ENCODE measurements around the gene ETV2. TPM values are rescaled to one million over a fixed set of nuclear protein-coding genes. Genes with fewer than 3 reads are reported as not detected.
A peak's percentile ranks its signal among the peaks of the same experiment; 100 is the strongest.
"Not testable (repeated sequence)": the region's sequence is repeated elsewhere in the genome, so short reads cannot be mapped to it uniquely, and the experiment has no call there.

ETV2 gene
- total RNA-seq, 1 donor from 2014 or later = 0.33 TPM

GRCh38 chr19:35648017-35648961 is 6.7 kb downstream of the ETV2 start, which contains the start of gene COX6B1:
Gene COX6B1 (plus strand): TSS chr19:35648323. CDS start chr19:35651244, 2,921 bp downstream.
- H3K4me1 ChIP-seq = peaks cover 67% of the 10 kb centered on the region
- no peaks in the 10 kb centered on the region for H3K27me3 ChIP-seq (ENCODE audit: low read depth)
- intact Hi-C loops (cut with micrococcal nuclease) = no loop called here
- no peak for TF ChIP-seq CTCF (IDR thresholded peaks at IDR 0.05; ENCODE audit: borderline replicate concordance)
- H3K4me3 ChIP-seq = peak within 1 kb of the TSS; percentile 73
- peak within 1 kb of the TSS; percentile 90 for H3K27ac ChIP-seq (replicated peaks)
- peak; percentile 91 for DNase-seq
- no peaks in the 10 kb centered on the region for H3K9me3 ChIP-seq (replicated peaks)
- H3K36me3 ChIP-seq = peaks cover 31% of the 10 kb centered on the region

DNA sequence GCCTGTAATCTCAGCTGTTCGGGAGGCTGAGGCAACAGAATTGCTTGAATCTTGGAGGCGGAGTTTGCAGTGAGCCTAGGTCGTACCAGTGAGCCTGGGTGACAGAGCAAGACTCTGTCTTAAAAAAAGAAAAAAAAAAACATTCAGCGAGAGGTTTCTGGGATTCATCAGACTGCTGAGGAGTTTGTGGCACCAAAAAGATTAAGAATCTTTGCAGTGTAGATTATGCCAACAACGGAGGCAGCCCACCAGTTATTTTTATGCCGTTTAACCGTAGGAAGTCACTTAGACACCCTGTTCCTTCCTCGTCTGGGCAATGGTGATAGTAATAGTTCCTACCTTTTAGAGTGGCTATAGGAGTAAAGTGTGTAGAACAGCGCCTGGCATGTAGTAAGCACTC is 9.0 kb downstream of the ETV2 start:
- H3K27ac ChIP-seq (replicated peaks) = no peak overlapping the region
- peaks cover 46% of the 10 kb centered on the region for H3K4me1 ChIP-seq
- H3K4me3 ChIP-seq = peak overlapping the region; percentile 73
- peaks cover 54% of the 10 kb centered on the region for H3K36me3 ChIP-seq
- TF ChIP-seq CTCF (IDR thresholded peaks at IDR 0.05; ENCODE audit: borderline replicate concordance) = no peak
- DNase-seq = no peak
- intact Hi-C loops (cut with micrococcal nuclease) = no loop called here
- H3K27me3 ChIP-seq (ENCODE audit: low read depth) = no peaks in the 10 kb centered on the region
- H3K9me3 ChIP-seq (replicated peaks) = no peaks in the 10 kb centered on the region

DNA sequence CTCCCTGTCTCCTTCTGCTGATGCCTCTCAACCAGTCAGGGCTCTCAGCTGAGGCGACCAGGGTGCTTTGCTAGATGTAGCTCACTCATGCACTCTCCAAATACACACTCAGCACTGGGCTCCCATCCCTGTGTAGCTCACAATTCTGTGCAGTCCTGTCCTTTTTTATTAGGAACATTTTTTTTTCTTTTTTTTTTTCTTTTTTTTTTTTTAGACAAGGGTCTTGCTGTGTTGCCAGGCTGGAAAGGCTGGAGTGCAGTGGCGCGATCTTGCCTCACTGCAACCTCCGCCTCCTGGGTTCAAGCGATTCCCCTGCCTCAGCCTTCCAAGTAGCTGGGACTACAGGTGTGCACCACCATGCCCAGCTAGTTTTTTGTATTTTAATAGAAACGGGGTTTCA is 13.3 kb downstream of the ETV2 start:
- Histone ChIP-seq H3K4me1 (peaks cover 21% of the 10 kb centered on the region), H3K36me3 (peaks cover 96% of the 10 kb centered on the region)
- H3K27me3 ChIP-seq (ENCODE audit: low read depth); H3K9me3 ChIP-seq (replicated peaks); intact Hi-C loops (cut with micrococcal nuclease); DNase-seq; H3K27ac ChIP-seq (replicated peaks); H3K4me3 ChIP-seq: not testable (repeated sequence)

GRCh38 chr19:35655600-35655999 is 14.1 kb downstream of the ETV2 start:
- Histone ChIP-seq H3K36me3 (peaks cover 100% of the 10 kb centered on the region), H3K27me3 (ENCODE audit: low read depth) (no peaks in the 10 kb centered on the region), H3K9me3 (replicated peaks) (no peaks in the 10 kb centered on the region), H3K4me1 (peaks cover 14% of the 10 kb centered on the region), H3K27ac (replicated peaks) (no peak overlapping the region), H3K4me3 (no peak overlapping the region)
- intact Hi-C loops (cut with micrococcal nuclease) = no loop called here
- no peak for DNase-seq
- TF ChIP-seq CTCF (IDR thresholded peaks at IDR 0.05; ENCODE audit: borderline replicate concordance) = no peak

GRCh38 chr19:35656700-35657099 is 15.2 kb downstream of the ETV2 start:
- no peak for DNase-seq
- H3K27me3 ChIP-seq (ENCODE audit: low read depth) = no peaks in the 10 kb centered on the region
- no peak overlapping the region for H3K4me3 ChIP-seq
- intact Hi-C loops (cut with micrococcal nuclease) = no loop called here
- TF ChIP-seq CTCF (IDR thresholded peaks at IDR 0.05; ENCODE audit: borderline replicate concordance) = no peak
- H3K36me3 ChIP-seq = peaks cover 94% of the 10 kb centered on the region
- H3K9me3 ChIP-seq (replicated peaks) = no peaks in the 10 kb centered on the region
- peaks cover 3% of the 10 kb centered on the region for H3K4me1 ChIP-seq
- no peak overlapping the region for H3K27ac ChIP-seq (replicated peaks)

All from left ventricle myocardium inferior (tissue), 1 donor.